Parathyroid adenoma (tissue), 2 donors: ENCODE data around the gene EXD3.

Experiments used
- H2AFZ ChIP-seq: fragments of 300-600 bp; sonication (generic); one replicate; pipeline ENCODE4 v1.7.0; 2017; ENCODE audit warnings: antibody characterized with exemption, mild to moderate bottlenecking
- H3K27ac ChIP-seq: fragments of 300-600 bp; sonication (generic); one replicate; pipeline ENCODE4 v1.7.0; 2017
- H3K27me3 ChIP-seq: fragments of 300-600 bp; sonication (generic); one replicate; pipeline ENCODE4 v1.7.0; 2017; ENCODE audit warnings: low read length; ENCODE audit not compliant: control insufficient read depth, insufficient read depth
- H3K36me3 ChIP-seq: fragments of 300-600 bp; sonication (generic); one replicate; pipeline ENCODE4 v1.7.0; 2017; ENCODE audit warnings: low read length; ENCODE audit not compliant: control insufficient read depth, insufficient read depth
- H3K4me1 ChIP-seq: fragments of 300-600 bp; sonication (generic); one replicate; pipeline ENCODE4 v1.7.0; 2017; ENCODE audit warnings: control low read depth
- H3K4me2 ChIP-seq: fragments of 300-600 bp; sonication (generic); one replicate; pipeline ENCODE4 v1.7.0; 2017; ENCODE audit warnings: low read length
- H3K4me3 ChIP-seq: fragments of 300-600 bp; sonication (generic); one replicate; pipeline ENCODE4 v1.7.0; 2017; ENCODE audit warnings: low read depth, low read length
- H3K79me2 ChIP-seq: fragments of 300-600 bp; sonication (generic); one replicate; pipeline ENCODE4 v1.7.0; 2017; ENCODE audit warnings: control low read depth
- H3K9ac ChIP-seq: fragments of 300-600 bp; sonication (generic); one replicate; pipeline ENCODE4 v1.7.0; 2017; ENCODE audit warnings: mild to moderate bottlenecking
- H3K9me3 ChIP-seq: fragments of 300-600 bp; sonication (generic); one replicate; pipeline ENCODE4 v1.7.0; 2017; ENCODE audit warnings: low read length; ENCODE audit not compliant: control insufficient read depth
- CTCF ChIP-seq: fragments of 300-600 bp; sonication (generic); IDR thresholded peaks from one replicate; pipeline ENCODE4 v1.7.0; 2017; ENCODE audit warnings: antibody characterized with exemption, mild to moderate bottlenecking
- donor health status: primary hyperparathyroidism.

The EXD3 gene

GRCh38 chr9:137299938-137300337 lies 123.0 kb downstream of the EXD3 start:
- no peak overlapping the region for H2AFZ ChIP-seq
- no peak overlapping the region for H3K9ac ChIP-seq
- H3K4me3 ChIP-seq = peak overlapping the region; percentile 37
- H3K79me2 ChIP-seq = no peaks in the 10 kb centered on the region
- no peaks in the 10 kb centered on the region for H3K36me3 ChIP-seq
- peak overlapping the region; percentile 14 for H3K4me2 ChIP-seq
- H3K9me3 ChIP-seq = no peaks in the 10 kb centered on the region
- no peaks in the 10 kb centered on the region for H3K27me3 ChIP-seq
- H3K4me1 ChIP-seq = no peaks in the 10 kb centered on the region
- no peak for TF ChIP-seq CTCF
- no peak overlapping the region for H3K27ac ChIP-seq

- H3K79me2 ChIP-seq = no peaks in the 10 kb centered on the region
- no peaks in the 10 kb centered on the region for H3K9me3 ChIP-seq
- H3K4me1 ChIP-seq = no peaks in the 10 kb centered on the region
- no peaks in the 10 kb centered on the region for H3K36me3 ChIP-seq
- no peaks in the 10 kb centered on the region for H3K27me3 ChIP-seq
- H3K27ac ChIP-seq = peak overlapping the region; percentile 19
- TF ChIP-seq CTCF = no peak
- no peak overlapping the region for H3K9ac ChIP-seq
- H2AFZ ChIP-seq = no peak overlapping the region
- no peak overlapping the region for H3K4me3 ChIP-seq
- H3K4me2 ChIP-seq = no peak overlapping the region
Observed at GRCh38 chr9:137299203-137299565, 123.8 kb downstream of the EXD3 start.

GRCh38 chr9:137298401-137299202 lies 124.4 kb downstream of the EXD3 start:
- Histone ChIP-seq H2AFZ (no peak overlapping the region), H3K27me3 (no peaks in the 10 kb centered on the region), H3K27ac (peak overlapping the region; percentile 41), H3K36me3 (no peaks in the 10 kb centered on the region), H3K9me3 (no peaks in the 10 kb centered on the region), H3K4me2 (no peak overlapping the region), H3K79me2 (no peaks in the 10 kb centered on the region), H3K4me1 (no peaks in the 10 kb centered on the region), H3K9ac (no peak overlapping the region), H3K4me3 (no peak overlapping the region)
- TF ChIP-seq CTCF = no peak

- Histone ChIP-seq H3K9ac (no peak overlapping the region), H3K79me2 (no peaks in the 10 kb centered on the region), H3K9me3 (no peaks in the 10 kb centered on the region), H2AFZ (no peak overlapping the region), H3K27me3 (no peaks in the 10 kb centered on the region), H3K4me1 (no peaks in the 10 kb centered on the region), H3K4me2 (no peak overlapping the region), H3K4me3 (no peak overlapping the region), H3K27ac (peak overlapping the region; percentile 41), H3K36me3 (no peaks in the 10 kb centered on the region)
- no peak for TF ChIP-seq CTCF
Observed at GRCh38 chr9:137297966-137298365, 125.0 kb downstream of the EXD3 start.
